Measurements from ENCODE around the gene EIF2B4. TPM values are rescaled to one million over a fixed set of nuclear protein-coding genes. Genes with fewer than 3 reads are reported as not detected.

Gene EIF2B4
- total and polyA plus RNA-seq, 9 of the 15 experiments (the other 6 are each of a cell fraction or from before 2014, with no cell fraction given) = 29.7 to 80.3 (median 58.9) TPM

DNA sequence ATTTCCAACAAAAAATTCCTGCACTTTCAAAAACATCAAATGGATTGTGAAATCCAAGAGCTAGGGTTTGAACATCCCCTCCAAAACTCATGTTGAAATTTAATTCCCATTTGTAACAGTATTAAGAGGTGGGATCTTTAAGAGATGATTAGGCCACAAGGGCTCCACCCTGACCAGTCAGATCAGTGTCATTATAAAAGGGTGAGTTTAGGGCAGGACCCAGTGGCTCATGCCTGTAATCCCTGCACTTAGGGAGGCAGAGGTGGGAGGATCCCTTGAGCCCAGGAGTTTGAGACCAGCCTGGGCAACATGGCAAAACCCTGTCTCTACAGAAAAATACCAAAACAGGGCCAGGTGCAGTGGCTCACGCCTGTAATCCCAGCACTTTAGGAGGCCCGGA, 22.5 kb downstream of the EIF2B4 start (continued):
- TF ChIP-seq BCLAF1 (IDR thresholded peaks at IDR 0.05; ENCODE audit: borderline replicate concordance in 1 of 2, control insufficient read depth in 1 of 2, low read depth in 2 of 2, low read length in 1 of 2) = no peak
- TF ChIP-seq BDP1 (IDR thresholded peaks at IDR 0.05; ENCODE audit: insufficient read depth, insufficient read length) = no peak
- TF ChIP-seq JUND (IDR thresholded peaks at IDR 0.05; ENCODE audit: borderline replicate concordance, low read depth, low read length) = no peak
- no peak for TF ChIP-seq JUND (tag; IDR thresholded peaks at IDR 0.05; ENCODE audit: borderline replicate concordance, low read depth, low read length)
- TF ChIP-seq MAFF (IDR thresholded peaks at IDR 0.05; ENCODE audit: low read length) = no peak
- no peak for TF ChIP-seq IRF2 (CRISPR knock-in tag; IDR thresholded peaks at IDR 0.05)
- TF ChIP-seq PRPF4 (IDR thresholded peaks at IDR 0.05; ENCODE audit: insufficient read depth, low read depth, low read length, poor library complexity, severe bottlenecking) = no peak

GRCh38 chr2:27336173-27336572, 34.0 kb downstream of the EIF2B4 start:
- Histone ChIP-seq H3K9ac (ENCODE audit: insufficient read depth in 1 of 2, low read depth in 2 of 2, low read length in 2 of 2) (0 out of 4 replicates have a peak overlapping the region, but pooled peaks of 1 of the 2 experiments have one; percentile 4), H3K79me2 (ENCODE audit: control insufficient read depth, insufficient read depth, low read length) (no peaks in the 10 kb centered on the region), H4K20me1 (replicated peaks; ENCODE audit: control insufficient read depth, insufficient read depth, low read length) (no peaks in the 10 kb centered on the region), H3K4me2 (ENCODE audit: insufficient read depth, low read length) (no peak overlapping the region), H3K36me3 (ENCODE audit: control insufficient read depth, insufficient read depth, low read length) (peaks cover 75% of the 10 kb centered on the region), H3K27ac (ENCODE audit: extremely low read depth, low read depth, low read length) (no peak overlapping the region), H3K4me1 (replicated peaks in 1 of 2; ENCODE audit: control insufficient read depth in 2 of 2, insufficient read depth in 2 of 2, low read length in 2 of 2) (no peaks in the 10 kb centered on the region), H3K27me3 (ENCODE audit: control insufficient read depth in 2 of 2, insufficient read depth in 2 of 2, low read length in 2 of 2) (no peaks in the 10 kb centered on the region), H2AFZ (ENCODE audit: low read depth, low read length) (no peak overlapping the region), H3K4me3 (no peak overlapping the region), H3K9me3 (replicated peaks; ENCODE audit: control insufficient read depth, insufficient read depth, low read depth, low read length) (no peaks in the 10 kb centered on the region), H3K9me1 (ENCODE audit: control insufficient read depth, insufficient read depth, low read length) (no peaks in the 10 kb centered on the region)
- in situ Hi-C loops (cut with MboI) = no loop called here
- BruUV-seq (replicated peaks) = no TSS peak
- 95% methylated on average over 7 of the region's 7 CpGs for WGBS (ENCODE audit: insufficient coverage, low coverage, missing lambda C conversion rate)
- ChIA-PET POLR2A (interaction anchor here (1.1 to 3.1 kb wide), 4 partner anchors 9 to 21 kb away, joined by 4 to 14 read pairs (median 4); partner anchors contain the start of genes GTF3C2 and MPV17), CTCF (ENCODE audit: low intra/inter-chr PET ratio) (no interaction called here)
- no peak for DNase-seq (ENCODE audit: extremely low read depth in 1 of 4, low spot score in 3 of 4)
- no peak for FAIRE-seq
- ATAC-seq = no peak
- intact Hi-C loops (cut with micrococcal nuclease) = no loop called here
- no peak for TF ChIP-seq ARID2 (IDR thresholded peaks at IDR 0.05)
- TF ChIP-seq, protein P1, sequence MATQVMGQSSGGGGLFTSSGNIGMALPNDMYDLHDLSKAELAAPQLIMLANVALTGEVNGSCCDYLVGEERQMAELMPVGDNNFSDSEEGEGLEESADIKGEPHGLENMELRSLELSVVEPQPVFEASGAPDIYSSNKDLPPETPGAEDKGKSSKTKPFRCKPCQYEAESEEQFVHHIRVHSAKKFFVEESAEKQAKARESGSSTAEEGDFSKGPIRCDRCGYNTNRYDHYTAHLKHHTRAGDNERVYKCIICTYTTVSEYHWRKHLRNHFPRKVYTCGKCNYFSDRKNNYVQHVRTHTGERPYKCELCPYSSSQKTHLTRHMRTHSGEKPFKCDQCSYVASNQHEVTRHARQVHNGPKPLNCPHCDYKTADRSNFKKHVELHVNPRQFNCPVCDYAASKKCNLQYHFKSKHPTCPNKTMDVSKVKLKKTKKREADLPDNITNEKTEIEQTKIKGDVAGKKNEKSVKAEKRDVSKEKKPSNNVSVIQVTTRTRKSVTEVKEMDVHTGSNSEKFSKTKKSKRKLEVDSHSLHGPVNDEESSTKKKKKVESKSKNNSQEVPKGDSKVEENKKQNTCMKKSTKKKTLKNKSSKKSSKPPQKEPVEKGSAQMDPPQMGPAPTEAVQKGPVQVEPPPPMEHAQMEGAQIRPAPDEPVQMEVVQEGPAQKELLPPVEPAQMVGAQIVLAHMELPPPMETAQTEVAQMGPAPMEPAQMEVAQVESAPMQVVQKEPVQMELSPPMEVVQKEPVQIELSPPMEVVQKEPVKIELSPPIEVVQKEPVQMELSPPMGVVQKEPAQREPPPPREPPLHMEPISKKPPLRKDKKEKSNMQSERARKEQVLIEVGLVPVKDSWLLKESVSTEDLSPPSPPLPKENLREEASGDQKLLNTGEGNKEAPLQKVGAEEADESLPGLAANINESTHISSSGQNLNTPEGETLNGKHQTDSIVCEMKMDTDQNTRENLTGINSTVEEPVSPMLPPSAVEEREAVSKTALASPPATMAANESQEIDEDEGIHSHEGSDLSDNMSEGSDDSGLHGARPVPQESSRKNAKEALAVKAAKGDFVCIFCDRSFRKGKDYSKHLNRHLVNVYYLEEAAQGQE (IDR thresholded peaks at IDR 0.05; ENCODE audit: borderline replicate concordance) = 0 out of 2 replicates have a peak, but pooled peaks have one; percentile 3
- TF ChIP-seq, protein P1 (CRISPR knock-in tag; IDR thresholded peaks at IDR 0.05; ENCODE audit: low read depth) = no peak

Data from K562 (cell line).